BJ (cell line): Measurements from ENCODE around the gene ARHGAP26. TPM values are rescaled to one million over a fixed set of nuclear protein-coding genes. Genes with fewer than 3 reads are reported as not detected.

ENCODE experiments used
- CTCF ChIA-PET: fragments of 350-600 bp; formaldehyde crosslinking; extraction: SDS; loops from one replicate; lab custom pipeline; 2021; ENCODE audit warnings: antibody characterized with exemption, inconsistent platforms; lab: Yijun Ruan, JAX
- POLR2A ChIA-PET: fragments of 300-600 bp; sonication (Branson Sonifier 250); formaldehyde crosslinking; extraction: SDS; loops from one replicate; lab custom pipeline; 2021; ENCODE audit warnings: antibody characterized with exemption; lab: Charles Lee
- DNase-seq: peaks from one replicate; pipeline ENCODE4 v3.0.0-alpha.2; 2011; ENCODE audit warnings: low read depth
- H3K27me3 ChIP-seq: 2 replicates; pipeline ENCODE4 v1.6.0; 2011; ENCODE audit warnings: low read length; ENCODE audit not compliant: control insufficient read depth, insufficient read depth
- H3K36me3 ChIP-seq: 2 replicates; pipeline ENCODE4 v1.5.1; 2011; ENCODE audit warnings: low read length; ENCODE audit not compliant: control insufficient read depth, insufficient read depth
- H3K4me3 ChIP-seq: 2 replicates; pipeline ENCODE4 v1.5.1; 2011; ENCODE audit warnings: low read depth, mild to moderate bottlenecking, control low read depth, low read length
- polyA plus RNA-seq: library from polyadenylated mRNA; depleted of rRNA; stranded (reverse); fragments of >200 nt; gene quantifications from 2 replicates; pipeline ENCODE4 v1.2.3, GENCODE V29; 2011
- TF ChIP-seq, protein P1 (sequence below): IDR thresholded peaks from 2 replicates; pipeline ENCODE4 v1.5.1; 2011; ENCODE audit warnings: low read depth, mild to moderate bottlenecking, control low read depth, inconsistent platforms, low read length, moderate library complexity; ENCODE audit not compliant: insufficient read depth

Gene ARHGAP26
- polyA plus RNA-seq, 1 experiment: 4.8 TPM

DNA sequence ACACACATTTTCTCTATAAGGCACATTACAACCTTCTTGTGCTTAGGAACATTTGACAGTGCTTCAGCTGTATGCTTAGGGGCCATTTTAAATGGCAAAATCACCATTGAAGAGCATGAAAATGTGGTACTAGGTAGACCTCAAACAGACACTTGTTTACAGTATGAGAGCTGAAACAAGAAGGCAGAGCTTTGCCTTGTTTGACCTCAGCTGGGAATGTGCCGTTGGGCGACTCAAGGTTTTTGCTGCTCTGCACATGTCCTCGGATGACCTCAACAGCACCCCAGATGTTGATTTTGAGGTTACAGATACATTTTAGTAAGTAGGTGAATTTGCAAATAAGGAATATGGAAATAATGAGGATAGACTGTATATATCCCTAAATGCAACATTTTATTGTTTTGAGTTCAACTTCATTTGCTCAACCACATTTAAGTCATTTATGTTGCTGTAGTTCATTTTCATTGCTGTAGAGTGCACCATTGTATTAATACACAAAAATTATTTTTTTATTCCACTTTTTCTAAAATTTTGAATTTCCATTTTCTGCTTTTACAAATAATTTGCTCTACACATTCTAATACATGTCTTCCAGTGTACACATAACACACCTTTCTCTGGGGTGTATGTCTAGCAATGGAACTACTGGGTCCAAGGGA is 426.6 kb downstream of the ARHGAP26 start:
- ChIA-PET CTCF (no interaction called here), POLR2A (no interaction called here)
- TF ChIP-seq, protein P1, sequence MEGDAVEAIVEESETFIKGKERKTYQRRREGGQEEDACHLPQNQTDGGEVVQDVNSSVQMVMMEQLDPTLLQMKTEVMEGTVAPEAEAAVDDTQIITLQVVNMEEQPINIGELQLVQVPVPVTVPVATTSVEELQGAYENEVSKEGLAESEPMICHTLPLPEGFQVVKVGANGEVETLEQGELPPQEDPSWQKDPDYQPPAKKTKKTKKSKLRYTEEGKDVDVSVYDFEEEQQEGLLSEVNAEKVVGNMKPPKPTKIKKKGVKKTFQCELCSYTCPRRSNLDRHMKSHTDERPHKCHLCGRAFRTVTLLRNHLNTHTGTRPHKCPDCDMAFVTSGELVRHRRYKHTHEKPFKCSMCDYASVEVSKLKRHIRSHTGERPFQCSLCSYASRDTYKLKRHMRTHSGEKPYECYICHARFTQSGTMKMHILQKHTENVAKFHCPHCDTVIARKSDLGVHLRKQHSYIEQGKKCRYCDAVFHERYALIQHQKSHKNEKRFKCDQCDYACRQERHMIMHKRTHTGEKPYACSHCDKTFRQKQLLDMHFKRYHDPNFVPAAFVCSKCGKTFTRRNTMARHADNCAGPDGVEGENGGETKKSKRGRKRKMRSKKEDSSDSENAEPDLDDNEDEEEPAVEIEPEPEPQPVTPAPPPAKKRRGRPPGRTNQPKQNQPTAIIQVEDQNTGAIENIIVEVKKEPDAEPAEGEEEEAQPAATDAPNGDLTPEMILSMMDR: no peak
- DNase-seq: no peak
- H3K36me3 ChIP-seq: no peaks in the 10 kb centered on the region
- no peaks in the 10 kb centered on the region for H3K27me3 ChIP-seq
- no peak overlapping the region for H3K4me3 ChIP-seq

DNA sequence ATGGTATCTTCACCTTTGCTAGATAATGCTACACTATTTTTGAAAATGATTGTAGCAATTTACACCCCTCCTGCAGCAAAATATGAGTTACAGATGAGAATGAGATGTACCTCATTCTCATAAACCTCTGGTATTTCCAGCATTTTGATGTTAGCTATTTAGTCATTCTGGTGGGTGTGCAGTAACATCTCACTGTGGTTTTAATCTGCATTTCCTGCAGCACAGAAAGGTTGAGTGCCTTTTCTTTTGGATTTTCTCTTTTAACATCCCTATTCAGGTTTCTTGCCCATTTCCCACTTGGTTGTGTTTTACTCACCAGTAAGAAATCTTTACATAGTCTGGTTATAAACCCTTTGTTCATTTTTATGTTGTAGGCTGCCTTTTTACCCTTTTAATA is 427.1 kb downstream of the ARHGAP26 start:
- no peaks in the 10 kb centered on the region for H3K36me3 ChIP-seq
- POLR2A ChIA-PET: no interaction called here
- H3K4me3 ChIP-seq: no peak overlapping the region
- no peak for DNase-seq
- CTCF ChIA-PET: no interaction called here
- TF ChIP-seq, protein P1: no peak
- no peaks in the 10 kb centered on the region for H3K27me3 ChIP-seq

DNA sequence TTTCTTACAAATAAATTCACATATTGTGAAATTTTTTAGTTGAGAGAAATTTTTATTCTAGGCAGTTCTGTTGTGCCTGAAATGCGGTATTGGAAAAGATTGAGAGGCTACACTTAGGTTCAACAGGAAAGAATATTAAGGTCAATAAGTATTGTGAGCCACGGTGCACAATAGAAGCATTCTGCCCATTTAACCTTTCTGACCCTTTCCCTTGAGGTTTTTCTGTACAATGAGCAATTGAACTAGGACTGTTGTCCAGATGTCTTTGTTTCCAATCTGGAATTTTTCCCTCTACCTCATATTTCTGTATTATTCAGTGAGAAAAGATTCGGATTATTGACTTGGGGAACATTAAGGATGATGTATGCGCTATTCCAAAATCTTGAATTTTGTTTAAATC is 428.2 kb downstream of the ARHGAP26 start:
- DNase-seq: no peak
- CTCF ChIA-PET: no interaction called here
- H3K36me3 ChIP-seq: no peaks in the 10 kb centered on the region
- POLR2A ChIA-PET: no interaction called here
- H3K27me3 ChIP-seq: no peaks in the 10 kb centered on the region
- TF ChIP-seq, protein P1: no peak
- no peak overlapping the region for H3K4me3 ChIP-seq

DNA sequence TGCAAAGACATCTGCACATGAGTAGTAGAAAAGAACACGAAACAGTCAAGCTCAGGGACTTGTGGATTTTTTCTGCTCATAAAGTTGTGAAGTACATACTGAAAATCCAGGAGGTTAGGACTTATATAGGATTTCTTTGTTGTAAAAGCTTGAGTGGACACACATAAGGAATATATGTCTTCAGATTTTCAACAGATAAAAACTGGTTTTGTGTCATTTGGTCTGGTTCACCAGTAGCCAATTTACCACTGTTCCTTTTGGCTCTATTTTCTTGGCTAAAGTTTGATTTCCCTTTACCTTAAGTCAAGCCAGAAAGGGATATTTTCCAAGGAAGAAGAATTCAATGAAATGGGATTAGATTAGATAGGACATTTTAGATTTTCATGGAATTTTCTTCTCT is 429.0 kb downstream of the ARHGAP26 start:
- Histone ChIP-seq H3K36me3 (no peaks in the 10 kb centered on the region), H3K4me3 (no peak overlapping the region), H3K27me3 (no peaks in the 10 kb centered on the region)
- no peak for DNase-seq
- TF ChIP-seq, protein P1: no peak
- POLR2A ChIA-PET: interaction anchor here (0.6 kb wide), 1 partner anchor 27 kb away, joined by 4 read pairs; no protein-coding TSS in a partner anchor
- CTCF ChIA-PET: no interaction called here

DNA sequence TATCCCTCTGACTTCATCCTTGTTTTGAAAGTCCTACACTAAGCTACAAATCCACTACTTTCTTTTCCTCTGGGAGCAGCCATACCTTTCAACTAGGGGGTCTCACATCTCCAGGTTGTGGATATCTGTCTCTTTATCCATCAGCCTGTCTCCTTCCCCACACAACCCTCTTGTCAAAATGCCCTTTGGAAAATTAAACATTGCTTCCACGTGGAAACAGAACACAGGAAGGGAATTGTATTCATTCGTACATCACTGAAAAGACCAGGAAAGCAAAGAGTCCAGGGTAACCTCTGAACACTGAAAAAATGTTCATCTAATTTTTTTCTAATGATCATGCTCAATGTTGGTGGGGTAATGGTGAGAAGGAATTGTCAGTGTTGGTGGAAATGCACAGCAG is 429.7 kb downstream of the ARHGAP26 start:
- CTCF ChIA-PET: no interaction called here
- Histone ChIP-seq H3K36me3 (no peaks in the 10 kb centered on the region), H3K27me3 (no peaks in the 10 kb centered on the region), H3K4me3 (no peak overlapping the region)
- DNase-seq: no peak
- TF ChIP-seq, protein P1: no peak
- POLR2A ChIA-PET: no interaction called here
